Mucosa of rectum (tissue), 2 donors: ENCODE measurements around the gene WDR82.

Experiments
- H3K27ac ChIP-seq, 2 donors: one replicate each; pipeline ENCODE4 v1.7.0; 2013; ENCODE audit warnings: inconsistent platforms in 2 of 2, low read depth in 2 of 2, low read length in 2 of 2
- H3K27me3 ChIP-seq, 2 donors: one replicate each; pipeline ENCODE4 v1.7.0; 2013; ENCODE audit warnings: low read length in 2 of 2; ENCODE audit not compliant: control insufficient read depth in 2 of 2, insufficient read depth in 2 of 2
- H3K36me3 ChIP-seq, 2 donors: one replicate each; pipeline ENCODE4 v1.7.0; 2013; ENCODE audit warnings: low read length in 2 of 2; ENCODE audit not compliant: control insufficient read depth in 2 of 2, insufficient read depth in 2 of 2
- H3K4me1 ChIP-seq, 2 donors: one replicate each; pipeline ENCODE4 v1.7.0; 2013; ENCODE audit warnings: low read length in 2 of 2, mild to moderate bottlenecking in 1 of 2; ENCODE audit not compliant: control insufficient read depth in 2 of 2, insufficient read depth in 2 of 2
- H3K4me3 ChIP-seq, 2 donors: one replicate each; pipeline ENCODE4 v1.7.0; 2013; ENCODE audit warnings: low read length in 2 of 2
- H3K9ac ChIP-seq, 2 donors: one replicate each; pipeline ENCODE4 v1.7.0; 2013; ENCODE audit warnings: low read length in 2 of 2, low read depth in 1 of 2, mild to moderate bottlenecking in 1 of 2
- H3K9me3 ChIP-seq, 2 donors: one replicate each; pipeline ENCODE4 v1.7.0; 2013; ENCODE audit warnings: low read length in 2 of 2; ENCODE audit not compliant: control insufficient read depth in 2 of 2
- donor health status: healthy.
- donor health status: Normal muscosa, but diverticular disease.

Gene WDR82

DNA sequence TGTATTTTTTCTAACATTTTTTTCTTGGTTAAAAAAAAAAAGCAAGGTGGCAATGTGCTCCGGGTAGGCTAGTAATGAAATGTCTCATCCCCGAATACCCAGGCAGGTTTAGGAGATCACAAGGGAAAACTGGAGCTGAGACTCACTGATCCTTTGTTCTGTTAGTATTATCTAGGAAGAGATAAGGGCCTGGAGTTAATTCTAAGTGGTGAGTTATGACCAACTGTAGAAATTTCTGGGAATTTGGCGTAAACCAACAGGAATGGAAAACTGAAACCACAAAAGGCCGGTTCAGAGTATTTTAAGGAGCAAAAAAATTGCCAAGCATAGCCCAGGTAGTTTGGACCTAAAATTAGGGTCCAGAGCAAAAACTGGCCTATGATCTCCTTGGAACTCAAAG, 20.5 kb downstream of the WDR82 start:
- peaks cover 2 to 7% of the 10 kb centered on the region in 2 donors for H3K4me1 ChIP-seq
- no peaks in the 10 kb centered on the region for H3K27me3 ChIP-seq
- H3K27ac ChIP-seq: no peak overlapping the region
- peaks cover 82 to 89% of the 10 kb centered on the region in 2 donors for H3K36me3 ChIP-seq
- no peaks in the 10 kb centered on the region for H3K9me3 ChIP-seq
- no peak overlapping the region for H3K4me3 ChIP-seq
- no peak overlapping the region for H3K9ac ChIP-seq

- Histone ChIP-seq H3K9ac (no peak overlapping the region), H3K27ac (no peak overlapping the region), H3K9me3 (no peaks in the 10 kb centered on the region), H3K4me1 (peaks cover 3 to 7% of the 10 kb centered on the region in 2 donors), H3K4me3 (no peak overlapping the region), H3K27me3 (no peaks in the 10 kb centered on the region), H3K36me3 (peaks cover 71 to 77% of the 10 kb centered on the region in 2 donors)
Observed at GRCh38 chr3:52256622-52257021, 21.8 kb downstream of the WDR82 start.

GRCh38 chr3:52256159-52256558, 22.3 kb downstream of the WDR82 start:
- Histone ChIP-seq H3K27me3 (no peaks in the 10 kb centered on the region), H3K27ac (no peak overlapping the region), H3K9ac (no peak overlapping the region), H3K4me1 (peaks cover 3 to 7% of the 10 kb centered on the region in 2 donors), H3K4me3 (no peak overlapping the region), H3K9me3 (no peaks in the 10 kb centered on the region), H3K36me3 (peaks cover 73 to 74% of the 10 kb centered on the region in 2 donors)

DNA sequence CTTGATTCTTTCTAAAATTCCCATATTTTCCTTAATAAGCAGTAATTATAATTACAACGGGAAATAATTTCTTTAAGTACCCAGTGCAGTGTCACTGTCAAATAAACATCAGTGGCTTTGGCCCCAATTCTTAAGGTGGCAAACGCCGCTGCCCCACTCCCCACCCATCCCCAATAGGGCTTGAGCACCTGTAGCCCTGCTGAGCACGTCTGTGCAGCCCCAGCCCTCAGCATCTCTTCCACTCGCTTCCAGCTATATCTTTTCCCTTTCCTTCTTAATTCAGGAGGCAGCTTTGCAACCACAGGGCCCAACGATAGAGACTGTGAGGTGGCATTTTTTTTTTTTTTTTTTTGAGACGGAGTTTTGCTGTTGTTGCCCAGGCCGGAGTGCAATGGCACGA, 23.8 kb downstream of the WDR82 start:
- Histone ChIP-seq H3K27ac (no peak overlapping the region), H3K9ac (no peak overlapping the region), H3K4me1 (peaks cover 3 to 7% of the 10 kb centered on the region in 2 donors), H3K9me3 (no peaks in the 10 kb centered on the region), H3K36me3 (peaks cover 62 to 64% of the 10 kb centered on the region in 2 donors), H3K4me3 (no peak overlapping the region), H3K27me3 (no peaks in the 10 kb centered on the region)

DNA sequence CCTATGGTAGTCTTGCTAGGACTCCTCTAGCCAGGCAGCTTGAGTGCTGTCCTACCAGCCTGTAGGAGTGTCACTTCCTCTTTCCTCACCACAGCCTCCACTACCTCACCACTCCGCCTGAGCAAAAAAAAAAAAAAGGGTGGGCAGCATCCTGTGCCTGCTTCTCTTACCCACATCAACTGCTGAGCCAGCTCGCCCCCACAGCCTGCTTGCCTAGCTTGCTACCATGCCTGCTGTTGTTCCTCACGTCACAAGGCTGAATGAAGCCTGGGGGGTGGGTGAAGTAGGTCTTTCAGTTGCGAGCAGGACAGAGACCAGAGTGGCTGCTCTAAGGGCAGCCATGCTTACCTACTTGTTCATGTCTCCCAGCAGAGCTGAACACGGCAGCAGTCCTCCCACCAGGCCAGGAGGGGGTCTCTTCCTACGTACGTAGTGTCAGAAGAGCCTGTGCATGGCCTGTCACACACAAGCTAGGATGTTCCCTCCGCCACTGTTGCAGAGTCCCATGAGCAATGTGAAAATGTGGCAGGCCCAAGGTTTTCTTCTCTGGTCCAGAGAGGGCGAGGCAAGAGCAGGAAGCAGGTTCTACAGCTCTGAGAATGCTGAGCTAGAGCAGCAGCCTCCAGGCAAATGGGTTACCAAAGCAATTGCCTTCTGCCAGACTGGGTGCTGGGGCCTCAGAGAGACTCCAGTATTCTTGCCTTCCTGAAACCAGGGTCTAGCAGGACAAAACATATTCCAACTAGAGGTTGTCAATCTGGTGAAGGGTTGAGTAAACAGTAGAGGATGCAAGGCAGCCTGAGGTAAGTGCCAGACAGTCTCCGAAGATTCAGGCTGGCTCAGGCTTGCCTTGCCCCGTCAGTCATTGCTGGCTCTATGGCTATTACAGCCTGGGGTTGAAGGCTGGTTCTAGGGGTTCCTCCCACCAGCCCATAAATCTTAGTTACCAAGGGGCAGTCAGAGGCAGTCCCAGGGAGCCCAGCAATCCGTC, 24.8 kb downstream of the WDR82 start:
- H3K36me3 ChIP-seq: peaks cover 56 to 61% of the 10 kb centered on the region in 2 donors

GRCh38 chr3:52250122-52250521, 28.3 kb downstream of the WDR82 start:
- Histone ChIP-seq H3K4me3 (no peak overlapping the region), H3K4me1 (peaks cover 10 to 14% of the 10 kb centered on the region in 2 donors), H3K27ac (no peak overlapping the region), H3K9ac (no peak overlapping the region), H3K27me3 (no peaks in the 10 kb centered on the region), H3K36me3 (peaks cover 27 to 33% of the 10 kb centered on the region in 2 donors), H3K9me3 (no peaks in the 10 kb centered on the region)

More for the DNA sequence above, 24.8 kb downstream of the WDR82 start:
- Histone ChIP-seq H3K9me3 (no peaks in the 10 kb centered on the region), H3K27ac (peak overlapping the region; percentile 25 to 79), H3K27me3 (no peaks in the 10 kb centered on the region), H3K9ac (peak overlapping the region in 1 of 2 donors; percentile 42), H3K4me1 (peaks cover 3 to 7% of the 10 kb centered on the region in 2 donors), H3K4me3 (no peak overlapping the region)

GRCh38 chr3:52249683-52250082, 28.8 kb downstream of the WDR82 start:
- no peak overlapping the region for H3K27ac ChIP-seq
- H3K4me1 ChIP-seq: peaks cover 13 to 18% of the 10 kb centered on the region in 2 donors
- H3K9ac ChIP-seq: no peak overlapping the region
- no peak overlapping the region for H3K4me3 ChIP-seq
- H3K27me3 ChIP-seq: no peaks in the 10 kb centered on the region
- peaks cover 26 to 33% of the 10 kb centered on the region in 2 donors for H3K36me3 ChIP-seq
- no peaks in the 10 kb centered on the region for H3K9me3 ChIP-seq

GRCh38 chr3:52248816-52249547, 29.5 kb downstream of the WDR82 start:
- Histone ChIP-seq H3K9me3 (no peaks in the 10 kb centered on the region), H3K4me1 (peaks cover 13 to 20% of the 10 kb centered on the region in 2 donors), H3K9ac (no peak overlapping the region), H3K27me3 (no peaks in the 10 kb centered on the region), H3K27ac (no peak overlapping the region), H3K36me3 (peaks cover 23 to 30% of the 10 kb centered on the region in 2 donors), H3K4me3 (no peak overlapping the region)

- Histone ChIP-seq H3K36me3 (peaks cover 15 to 22% of the 10 kb centered on the region in 2 donors), H3K9me3 (no peaks in the 10 kb centered on the region), H3K4me3 (no peak overlapping the region), H3K4me1 (peaks cover 13 to 17% of the 10 kb centered on the region in 2 donors), H3K9ac (no peak overlapping the region), H3K27me3 (no peaks in the 10 kb centered on the region), H3K27ac (no peak overlapping the region)
Observed at GRCh38 chr3:52248165-52248541, 30.3 kb downstream of the WDR82 start.
